ENCODE data around the gene B3GNT2. TPM values are rescaled to one million over a fixed set of nuclear protein-coding genes. Genes with fewer than 3 reads are reported as not detected.

B3GNT2 gene, protein sequence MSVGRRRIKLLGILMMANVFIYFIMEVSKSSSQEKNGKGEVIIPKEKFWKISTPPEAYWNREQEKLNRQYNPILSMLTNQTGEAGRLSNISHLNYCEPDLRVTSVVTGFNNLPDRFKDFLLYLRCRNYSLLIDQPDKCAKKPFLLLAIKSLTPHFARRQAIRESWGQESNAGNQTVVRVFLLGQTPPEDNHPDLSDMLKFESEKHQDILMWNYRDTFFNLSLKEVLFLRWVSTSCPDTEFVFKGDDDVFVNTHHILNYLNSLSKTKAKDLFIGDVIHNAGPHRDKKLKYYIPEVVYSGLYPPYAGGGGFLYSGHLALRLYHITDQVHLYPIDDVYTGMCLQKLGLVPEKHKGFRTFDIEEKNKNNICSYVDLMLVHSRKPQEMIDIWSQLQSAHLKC
- 32.2 and 48.0 TPM in 2 replicates for total RNA-seq

GRCh38 chr2:62195421-62196277 is at the start of gene B3GNT2:
Gene B3GNT2 (plus strand): TSS chr2:62196115. CDS start chr2:62222221, 26,106 bp downstream.

All from epithelial cell of umbilical artery (primary cell).